HG03575 (cell line): ENCODE data around the gene ROBO2.

Source experiments
- ATAC-seq: cut with Tn5 transposase; IDR thresholded peaks from one replicate; pipeline ENCODE4 v1.9.1; 2021; ENCODE audit not compliant: unreplicated experiment, insufficient number of reproducible peaks, low FRiP score; ENCODE audit errors: extremely low read depth

The ROBO2 gene

GRCh38 chr3:77571971-77572715 is 532.2 kb downstream of the ROBO2 start:
- no peak for ATAC-seq

GRCh38 chr3:77577264-77577663 is 537.4 kb downstream of the ROBO2 start:
- ATAC-seq: no peak

GRCh38 chr3:77586216-77586615 is 546.3 kb downstream of the ROBO2 start:
- ATAC-seq: no peak

- ATAC-seq: no peak
Measured at GRCh38 chr3:77588863-77589262, 549.0 kb downstream of the ROBO2 start.

- no peak for ATAC-seq
Measured at GRCh38 chr3:77590191-77590590, 550.3 kb downstream of the ROBO2 start.

GRCh38 chr3:77595371-77595870 is 555.5 kb downstream of the ROBO2 start:
- no peak for ATAC-seq

- ATAC-seq: no peak
Measured at GRCh38 chr3:77599948-77600347, 560.0 kb downstream of the ROBO2 start.

GRCh38 chr3:77601823-77602415 is 562.0 kb downstream of the ROBO2 start:
- ATAC-seq: no peak

- no peak for ATAC-seq
Measured at GRCh38 chr3:77602722-77603121, 562.8 kb downstream of the ROBO2 start.

- ATAC-seq: no peak
Measured at GRCh38 chr3:77605308-77605707, 565.4 kb downstream of the ROBO2 start.

GRCh38 chr3:77605865-77606264 is 566.0 kb downstream of the ROBO2 start:
- no peak for ATAC-seq

- ATAC-seq: no peak
Measured at GRCh38 chr3:77606372-77606771, 566.5 kb downstream of the ROBO2 start.

GRCh38 chr3:77618686-77619085 is 578.8 kb downstream of the ROBO2 start:
- ATAC-seq: no peak

- no peak for ATAC-seq
Measured at GRCh38 chr3:77620009-77620408, 580.1 kb downstream of the ROBO2 start.

- ATAC-seq: no peak
Measured at GRCh38 chr3:77623500-77623899, 583.6 kb downstream of the ROBO2 start.

GRCh38 chr3:77626157-77626556 is 586.3 kb downstream of the ROBO2 start:
- ATAC-seq: no peak

GRCh38 chr3:77648214-77648613 is 608.3 kb downstream of the ROBO2 start:
- no peak for ATAC-seq

GRCh38 chr3:77648664-77649063 is 608.8 kb downstream of the ROBO2 start:
- ATAC-seq: no peak

- no peak for ATAC-seq
Measured at GRCh38 chr3:77652624-77653023, 612.7 kb downstream of the ROBO2 start.

- no peak for ATAC-seq
Measured at GRCh38 chr3:77655396-77655795, 615.5 kb downstream of the ROBO2 start.

GRCh38 chr3:77660718-77661117 is 620.8 kb downstream of the ROBO2 start:
- no peak for ATAC-seq
